ENCODE data around the gene FMNL2. TPM values are rescaled to one million over a fixed set of nuclear protein-coding genes. Genes with fewer than 3 reads are reported as not detected.

Gene FMNL2
- total and polyA plus RNA-seq, 2 of the 4 experiments (the other 2 are of a cell fraction) = 10.9 to 11.4 TPM

- no peaks in the 10 kb centered on the region for H3K9me3 ChIP-seq (ENCODE audit: control insufficient read depth, insufficient read depth, low read length)
- H3K4ac ChIP-seq (ENCODE audit: low read depth, low read length) = no peak overlapping the region
- no CpG with 5 or more reads among the region's 3 CpGs for WGBS, 2 experiments (ENCODE audit: extremely low coverage in 2 of 2, insufficient read length in 1 of 2)
- no peak overlapping the region for H2AK5ac ChIP-seq (ENCODE audit: low read depth, low read length)
- no peak for TF ChIP-seq BHLHE40 (IDR thresholded peaks at IDR 0.05; ENCODE audit: low read depth, low read length)
- peak; percentile 18; the same call in 1 of the 2 replicates for TF ChIP-seq MAFK (IDR thresholded peaks at IDR 0.05; ENCODE audit: low read depth, low read length)
- H3K36me3 ChIP-seq (ENCODE audit: control insufficient read depth, insufficient read depth, low read length) = no peaks in the 10 kb centered on the region
- no peak overlapping the region for H3K27ac ChIP-seq (ENCODE audit: insufficient read depth, low read length)
- H2BK5ac ChIP-seq (ENCODE audit: low read depth, low read length, poor library complexity, severe bottlenecking) = no peak overlapping the region
- no peak overlapping the region for H3K4me2 ChIP-seq (ENCODE audit: low read depth, low read length)
- H4K20me1 ChIP-seq (ENCODE audit: insufficient read depth, low read length) = peaks cover 8% of the 10 kb centered on the region; the same call in 1 of the 2 replicates
- H3K27me3 ChIP-seq (ENCODE audit: control insufficient read depth, insufficient read depth, low read length) = no peaks in the 10 kb centered on the region
- H3K4me1 ChIP-seq (ENCODE audit: control insufficient read depth, insufficient read depth, low read length) = no peaks in the 10 kb centered on the region
- no peak overlapping the region for H3K23ac ChIP-seq (ENCODE audit: low read depth, low read length)
- H2BK20ac ChIP-seq (ENCODE audit: low read depth, low read length) = no peak overlapping the region
- ChIA-PET POLR2A (ENCODE audit: unreplicated experiment) (no interaction called here), CTCF (no interaction called here)
- H3K18ac ChIP-seq (ENCODE audit: low read depth, low read length) = no peak overlapping the region
- H3K9ac ChIP-seq (ENCODE audit: low read depth, low read length) = no peak overlapping the region
- no peak overlapping the region for H2AFZ ChIP-seq (replicated peaks; ENCODE audit: low read length, poor library complexity)
- intact Hi-C loops (cut with micrococcal nuclease) = no loop called here
- H2BK120ac ChIP-seq (ENCODE audit: low read depth, low read length) = no peak overlapping the region
- peak; percentile 74 for DNase-seq
- no peak for ATAC-seq (ENCODE audit: low read depth)
- H3K79me1 ChIP-seq (ENCODE audit: low read depth in 1 of 2, low read length in 2 of 2) = peaks cover 34 to 35% of the 10 kb centered on the region in 2 experiments
- no TSS peak for BruUV-seq (replicated peaks)
- peak overlapping the region; percentile 17 for H3K14ac ChIP-seq (replicated peaks; ENCODE audit: low read depth, low read length)
- no peak overlapping the region for H3K56ac ChIP-seq (ENCODE audit: extremely low read depth, insufficient read depth, low read length)
- H2BK15ac ChIP-seq (ENCODE audit: low read depth, low read length) = no peak overlapping the region
- no peak overlapping the region for H2AK9ac ChIP-seq (replicated peaks; ENCODE audit: low read depth, low read length, poor library complexity)
- dilution Hi-C loops (cut with HindIII; ENCODE audit: low sequenced_read_pairs, unreplicated experiment) = no loop called here
- no peak overlapping the region for H4K91ac ChIP-seq (ENCODE audit: insufficient read depth, low read depth, low read length)
- H3K9me1 ChIP-seq (ENCODE audit: insufficient read depth, low read length) = no peaks in the 10 kb centered on the region
- in situ Hi-C loops (cut with MboI; ENCODE audit: low sequenced_read_pairs) = no loop called here
- no peak overlapping the region for H4K5ac ChIP-seq (ENCODE audit: low read depth, low read length)
- H3K4me3 ChIP-seq (ENCODE audit: insufficient read depth, low read depth, low read length) = no peak overlapping the region
- no peak overlapping the region for H4K8ac ChIP-seq (ENCODE audit: low read depth in 2 of 2, low read length in 2 of 2)
These were observed 12.1 kb downstream of the FMNL2 start for GRCh38 chr2:152347076-152347475.

Measured in IMR-90 (cell line).